Aorta (tissue), 5 donors: ENCODE data around the gene UBL4B. TPM values are rescaled to one million over a fixed set of nuclear protein-coding genes. Genes with fewer than 3 reads are reported as not detected.

Experiments
- ATAC-seq: fragments of 200-7000 bp; cut with Tn5 transposase; one replicate; pipeline ENCODE4 v1.9.1; 2022; ENCODE audit warnings: moderate library complexity; ENCODE audit not compliant: low FRiP score
- DNase-seq, 2 donors: peaks; one replicate each; pipeline ENCODE4 v3.0.0-alpha.2; 2020
- H3K27ac ChIP-seq, 2 donors: one replicate each; pipeline ENCODE4 v1.5.1; 2013; ENCODE audit warnings: low read length in 2 of 2, mild to moderate bottlenecking in 2 of 2, moderate library complexity in 2 of 2, control low read depth in 1 of 2, inconsistent platforms in 1 of 2, low read depth in 1 of 2
- H3K27me3 ChIP-seq, 2 donors: one replicate each; pipeline ENCODE4 v1.6.1; 2013; ENCODE audit warnings: control low read depth in 1 of 2, low read length in 1 of 2, mild to moderate bottlenecking in 1 of 2, moderate library complexity in 1 of 2; ENCODE audit not compliant: insufficient read depth in 2 of 2, control insufficient read depth in 1 of 2
- H3K36me3 ChIP-seq, 2 donors: one replicate each; pipeline ENCODE4 v1.6.1; 2013; ENCODE audit warnings: control low read depth in 1 of 2, low read length in 1 of 2, mild to moderate bottlenecking in 1 of 2; ENCODE audit not compliant: insufficient read depth in 2 of 2, control insufficient read depth in 1 of 2
- H3K4me1 ChIP-seq, 2 donors: one replicate each; pipeline ENCODE4 v1.6.1; 2013; ENCODE audit warnings: low read length in 2 of 2, control low read depth in 1 of 2, mild to moderate bottlenecking in 1 of 2, moderate library complexity in 1 of 2; ENCODE audit not compliant: insufficient read depth in 2 of 2, control insufficient read depth in 1 of 2
- H3K4me3 ChIP-seq, 2 donors: one replicate each; pipeline ENCODE4 v1.5.1; 2013; ENCODE audit warnings: low read length in 2 of 2, control low read depth in 1 of 2, mild to moderate bottlenecking in 1 of 2
- H3K9me3 ChIP-seq: one replicate; pipeline ENCODE4 v1.6.1; 2013; ENCODE audit warnings: mild to moderate bottlenecking, low read length; ENCODE audit not compliant: control insufficient read depth
- WGBS, 2 donors: extraction: QIAGEN DNeasy Blood & Tissue Kit; methylation state at CpG; one replicate each; pipeline ENCODE4 v1.1.7; 2013; 5-methylcytosine and 5-hydroxymethylcytosine counted together
- intact Hi-C, 2 donors: fragments of 100-400 bp; cut with DNase I; formaldehyde crosslinking; loops; one replicate each; pipeline versions ENCODE4 v1.14.2 to v1.15.0; 2022
- polyA plus RNA-seq, 2 donors: library from polyadenylated mRNA; stranded (reverse); fragments of 200-250 nt; gene quantifications; one replicate each; pipeline ENCODE4 v1.2.3, GENCODE V29; 2013
- total RNA-seq, 2 donors: library from RNA; stranded (reverse); fragmentation: NEBNext Ultra II Directional; extraction: Animal tissue kit (Norgen Biotek cat#: 25700); gene quantifications; one replicate each; pipeline ENCODE4 v1.2.1, GENCODE V29; 2021
- donor health status: healthy with polysubstance abuse.
- donor health status: Bipolar disorder and iron deficiency.
- donor health status: DM: no; HTN: no; CAD: no.
- donor health status: DM: no; HTN: no; CAD: no.
- donor health status: DM: yes; HTN: yes; CAD: no.

The UBL4B gene
- total and polyA plus RNA-seq, 4 donors: not detected

GRCh38 chr1:110152133-110152785 lies 40.0 kb downstream of the UBL4B start:
- intact Hi-C loops: no loop called here
- H3K4me3 ChIP-seq: no peak overlapping the region
- WGBS, 2 donors: 69 to 72% methylated on average over 8 of the region's 8 CpGs
- no peaks in the 10 kb centered on the region for H3K27me3 ChIP-seq
- no peaks in the 10 kb centered on the region for H3K36me3 ChIP-seq
- ATAC-seq: no peak
- H3K27ac ChIP-seq: no peak overlapping the region
- no peaks in the 10 kb centered on the region for H3K4me1 ChIP-seq
- no peak for DNase-seq
- peaks cover 2% of the 10 kb centered on the region for H3K9me3 ChIP-seq

GRCh38 chr1:110153407-110153950 lies 41.2 kb downstream of the UBL4B start:
- no peak overlapping the region for H3K4me3 ChIP-seq
- H3K4me1 ChIP-seq: no peaks in the 10 kb centered on the region
- no peak for ATAC-seq
- intact Hi-C loops: no loop called here
- no peak for DNase-seq
- H3K27ac ChIP-seq: no peak overlapping the region
- H3K27me3 ChIP-seq: no peaks in the 10 kb centered on the region
- peaks cover 2% of the 10 kb centered on the region for H3K9me3 ChIP-seq
- no peaks in the 10 kb centered on the region for H3K36me3 ChIP-seq

GRCh38 chr1:110155878-110156522 lies 43.8 kb downstream of the UBL4B start:
- peak; percentile 70 to 87 for DNase-seq
- Histone ChIP-seq H3K9me3 (peaks cover 1% of the 10 kb centered on the region), H3K4me3 (no peak overlapping the region), H3K36me3 (no peaks in the 10 kb centered on the region), H3K4me1 (no peaks in the 10 kb centered on the region), H3K27me3 (no peaks in the 10 kb centered on the region), H3K27ac (no peak overlapping the region)
- peak; percentile 72 for ATAC-seq
- whole genome bisulfite sequencing, 2 donors: 10 to 12% methylated on average over 7 of the region's 7 CpGs
- intact Hi-C loops: no loop called here

- H3K27ac ChIP-seq: no peak overlapping the region
- H3K4me3 ChIP-seq: no peak overlapping the region
- intact Hi-C loops: no loop called here
- no peaks in the 10 kb centered on the region for H3K4me1 ChIP-seq
- DNase-seq (no peak), ATAC-seq (no peak)
- 72% methylated on average over 5 of the region's 5 CpGs for WGBS, 2 donors
- H3K36me3 ChIP-seq: no peaks in the 10 kb centered on the region
- peaks cover 1% of the 10 kb centered on the region for H3K9me3 ChIP-seq
- H3K27me3 ChIP-seq: no peaks in the 10 kb centered on the region
These were observed 46.0 kb downstream of the UBL4B start for GRCh38 chr1:110158261-110158660.

- no peaks in the 10 kb centered on the region for H3K27me3 ChIP-seq
- intact Hi-C loops: no loop called here
- no peak overlapping the region for H3K4me3 ChIP-seq
- no peak overlapping the region for H3K27ac ChIP-seq
- WGBS, 2 donors: 51 to 62% methylated on average over 2 of the region's 2 CpGs
- ATAC-seq: no peak
- H3K36me3 ChIP-seq: no peaks in the 10 kb centered on the region
- H3K4me1 ChIP-seq: no peaks in the 10 kb centered on the region
- DNase-seq: no peak
- H3K9me3 ChIP-seq: peaks cover 1% of the 10 kb centered on the region
These were observed 46.9 kb downstream of the UBL4B start for GRCh38 chr1:110159168-110159567.

GRCh38 chr1:110160538-110161100 lies 48.4 kb downstream of the UBL4B start:
- 73 to 83% methylated on average over 10 of the region's 10 CpGs for WGBS, 2 donors
- H3K4me1 ChIP-seq: no peaks in the 10 kb centered on the region
- H3K36me3 ChIP-seq: no peaks in the 10 kb centered on the region
- DNase-seq (no peak), ATAC-seq (no peak)
- no peak overlapping the region for H3K4me3 ChIP-seq
- no peaks in the 10 kb centered on the region for H3K27me3 ChIP-seq
- peaks cover 1% of the 10 kb centered on the region for H3K9me3 ChIP-seq
- intact Hi-C loops: no loop called here
- no peak overlapping the region for H3K27ac ChIP-seq

GRCh38 chr1:110161165-110161564 lies 48.9 kb downstream of the UBL4B start:
- peaks cover 1% of the 10 kb centered on the region for H3K9me3 ChIP-seq
- H3K27me3 ChIP-seq: no peaks in the 10 kb centered on the region
- no peak overlapping the region for H3K4me3 ChIP-seq
- WGBS, 2 donors: 90 to 93% methylated on average over 3 of the region's 3 CpGs
- intact Hi-C loops: no loop called here
- no peak overlapping the region for H3K27ac ChIP-seq
- ATAC-seq (no peak), DNase-seq (no peak)
- H3K36me3 ChIP-seq: no peaks in the 10 kb centered on the region
- H3K4me1 ChIP-seq: no peaks in the 10 kb centered on the region

GRCh38 chr1:110161849-110162248 lies 49.6 kb downstream of the UBL4B start:
- Histone ChIP-seq H3K4me1 (no peaks in the 10 kb centered on the region), H3K9me3 (no peaks in the 10 kb centered on the region), H3K27me3 (no peaks in the 10 kb centered on the region), H3K36me3 (no peaks in the 10 kb centered on the region), H3K27ac (no peak overlapping the region), H3K4me3 (no peak overlapping the region)
- intact Hi-C loops: no loop called here
- 76 to 81% methylated on average over 11 of the region's 11 CpGs for WGBS, 2 donors
- ATAC-seq: no peak
- no peak for DNase-seq
